Esophagus muscularis mucosa (tissue), 3 donors: Measurements from ENCODE around the gene SPATA16.

ENCODE experiments used
- CTCF ChIP-seq, 3 experiments: fragments of 200-600 bp in 2 of 3; fragments of 450-650 bp in 1 of 3; sonication (generic) in 2 of 3; IDR thresholded peaks; one replicate each; pipeline ENCODE4 v1.5.1; 2017 to 2019; ENCODE audit warnings: antibody characterized with exemption in 3 of 3, mild to moderate bottlenecking in 2 of 3, moderate library complexity in 1 of 3
- POLR2A ChIP-seq: fragments of 450-650 bp; IDR thresholded peaks from one replicate; pipeline ENCODE4 v1.6.1; 2017; ENCODE audit warnings: antibody characterized with exemption, moderate library complexity, mild to moderate bottlenecking, low read depth
- POLR2AphosphoS5 ChIP-seq, 2 donors: sonication (generic); formaldehyde crosslinking; IDR thresholded peaks; one replicate each; pipeline ENCODE4 v1.6.1; 2017; ENCODE audit warnings: antibody characterized with exemption in 2 of 2

GRCh38 chr3:172929451-172929850, 211.6 kb downstream of the SPATA16 start:
- TF ChIP-seq CTCF (IDR thresholded peaks at IDR 0.05) = no peak
- TF ChIP-seq POLR2A = no peak
- no peak for TF ChIP-seq POLR2AphosphoS5 (IDR thresholded peaks at IDR 0.05)
